OCI-LY3 (cell line): ENCODE results near the gene AKR1B15.

Experiments
- EZH2phosphoT487 ChIP-seq: fragments of 200-600 bp; shearing (Covaris generic); IDR thresholded peaks from 2 replicates; pipeline ENCODE4 v1.6.1; 2018; ENCODE audit warnings: antibody characterized with exemption, mixed run types, low read depth
- TF ChIP-seq, protein P1 (sequence below): fragments of 200-600, 300-600 bp; sonication (generic); IDR thresholded peaks from 2 replicates; pipeline ENCODE4 v1.5.1; 2014; ENCODE audit warnings: antibody characterized with exemption, low read length, low read depth

DNA sequence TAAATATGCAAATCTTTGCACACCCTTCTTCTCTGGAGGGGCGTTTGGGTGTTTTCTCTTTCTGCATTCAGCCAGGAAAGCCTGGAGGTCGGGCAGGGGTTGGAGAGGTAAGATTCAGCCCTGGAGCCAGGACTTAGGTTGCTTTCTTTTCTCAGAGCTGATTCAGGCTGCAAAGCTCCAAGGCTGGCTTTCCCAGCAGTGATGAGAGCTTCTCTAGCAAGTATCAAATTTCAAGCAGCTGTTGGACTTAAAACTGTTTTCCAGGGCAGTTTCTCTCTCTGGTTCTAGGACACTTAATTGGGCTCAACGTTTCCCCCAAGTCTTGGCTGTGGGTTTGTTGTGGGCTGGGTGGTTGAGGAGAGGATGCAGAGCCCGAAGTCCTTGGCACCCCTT is 20.9 kb upstream of the AKR1B15 start:
- TF ChIP-seq EZH2phosphoT487, result no peak
- TF ChIP-seq, protein P1, sequence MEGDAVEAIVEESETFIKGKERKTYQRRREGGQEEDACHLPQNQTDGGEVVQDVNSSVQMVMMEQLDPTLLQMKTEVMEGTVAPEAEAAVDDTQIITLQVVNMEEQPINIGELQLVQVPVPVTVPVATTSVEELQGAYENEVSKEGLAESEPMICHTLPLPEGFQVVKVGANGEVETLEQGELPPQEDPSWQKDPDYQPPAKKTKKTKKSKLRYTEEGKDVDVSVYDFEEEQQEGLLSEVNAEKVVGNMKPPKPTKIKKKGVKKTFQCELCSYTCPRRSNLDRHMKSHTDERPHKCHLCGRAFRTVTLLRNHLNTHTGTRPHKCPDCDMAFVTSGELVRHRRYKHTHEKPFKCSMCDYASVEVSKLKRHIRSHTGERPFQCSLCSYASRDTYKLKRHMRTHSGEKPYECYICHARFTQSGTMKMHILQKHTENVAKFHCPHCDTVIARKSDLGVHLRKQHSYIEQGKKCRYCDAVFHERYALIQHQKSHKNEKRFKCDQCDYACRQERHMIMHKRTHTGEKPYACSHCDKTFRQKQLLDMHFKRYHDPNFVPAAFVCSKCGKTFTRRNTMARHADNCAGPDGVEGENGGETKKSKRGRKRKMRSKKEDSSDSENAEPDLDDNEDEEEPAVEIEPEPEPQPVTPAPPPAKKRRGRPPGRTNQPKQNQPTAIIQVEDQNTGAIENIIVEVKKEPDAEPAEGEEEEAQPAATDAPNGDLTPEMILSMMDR, result no peak
